EL (cell line): ENCODE data around the gene ITPRIP.

Experiments
- DNase-seq: peaks from one replicate; pipeline ENCODE4 v3.0.0-alpha.2; 2016

The ITPRIP gene

DNA sequence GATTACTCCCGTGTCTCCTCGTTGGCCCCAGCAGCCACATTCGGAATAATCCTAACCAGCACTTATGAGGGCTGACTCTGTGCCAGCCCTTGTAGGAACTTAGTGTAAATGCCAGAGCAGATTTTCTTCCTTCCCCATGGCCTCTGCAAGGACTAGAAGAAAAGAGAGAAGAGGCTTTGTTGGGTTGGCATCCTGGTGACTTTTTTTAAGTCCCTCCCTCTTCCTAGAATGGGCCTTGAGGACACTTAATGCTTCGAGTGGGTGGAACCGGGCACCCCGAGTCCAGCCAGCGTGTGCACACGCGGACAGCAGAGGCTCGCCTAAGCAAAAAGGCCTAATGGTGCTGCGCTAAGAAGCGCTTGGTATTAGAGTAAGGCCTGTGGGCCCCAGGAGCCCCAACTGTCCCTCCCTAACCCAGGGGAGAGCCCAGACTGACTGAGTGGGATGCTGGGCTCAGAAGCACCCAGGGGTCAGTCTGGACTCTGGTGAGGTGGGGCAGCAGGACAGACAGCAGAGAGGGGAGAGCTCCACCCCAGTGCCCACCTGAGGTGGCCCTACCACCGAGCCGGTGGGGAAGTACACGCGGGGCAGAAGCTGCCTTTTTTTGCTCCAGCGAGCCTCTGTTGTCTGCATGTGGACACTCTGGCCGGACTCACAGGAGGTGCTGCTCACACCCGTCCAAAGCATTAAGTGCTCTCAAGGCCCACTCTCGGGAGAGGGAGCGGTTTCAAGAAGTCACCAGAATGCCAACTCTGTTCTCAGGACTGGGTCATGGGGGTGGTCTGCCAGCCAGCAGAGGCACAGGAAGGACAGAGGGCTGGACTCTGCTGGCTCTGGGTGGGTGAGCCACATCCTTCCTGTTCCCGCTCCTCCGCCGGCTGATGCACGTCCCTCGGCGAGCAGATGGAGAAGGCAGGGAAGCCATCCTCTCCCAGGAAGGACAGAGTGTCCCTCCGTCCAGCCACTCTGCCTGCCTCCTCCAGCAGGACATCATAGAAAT lies 12.5 kb downstream of the ITPRIP start:
- no peak for DNase-seq

DNA sequence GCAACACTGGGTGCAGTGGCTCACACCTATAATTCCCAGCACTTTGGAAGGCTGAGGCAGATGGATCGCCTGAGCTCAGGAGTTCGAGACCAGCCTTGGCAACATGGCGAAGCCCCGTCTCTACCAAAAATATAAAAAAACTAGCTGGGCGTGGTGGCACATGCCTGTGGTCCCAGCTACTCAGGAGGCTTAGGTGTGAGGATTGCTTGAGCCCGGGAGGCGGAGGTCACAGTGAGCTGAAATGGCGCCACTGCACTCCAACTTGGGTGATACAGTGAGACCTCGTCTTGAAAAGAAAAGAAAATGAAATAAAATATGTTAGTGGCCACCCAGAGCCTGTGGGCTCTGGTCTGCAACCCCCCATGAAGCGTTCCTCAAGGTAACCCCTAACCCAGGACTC lies 13.3 kb downstream of the ITPRIP start:
- DNase-seq = no peak

DNA sequence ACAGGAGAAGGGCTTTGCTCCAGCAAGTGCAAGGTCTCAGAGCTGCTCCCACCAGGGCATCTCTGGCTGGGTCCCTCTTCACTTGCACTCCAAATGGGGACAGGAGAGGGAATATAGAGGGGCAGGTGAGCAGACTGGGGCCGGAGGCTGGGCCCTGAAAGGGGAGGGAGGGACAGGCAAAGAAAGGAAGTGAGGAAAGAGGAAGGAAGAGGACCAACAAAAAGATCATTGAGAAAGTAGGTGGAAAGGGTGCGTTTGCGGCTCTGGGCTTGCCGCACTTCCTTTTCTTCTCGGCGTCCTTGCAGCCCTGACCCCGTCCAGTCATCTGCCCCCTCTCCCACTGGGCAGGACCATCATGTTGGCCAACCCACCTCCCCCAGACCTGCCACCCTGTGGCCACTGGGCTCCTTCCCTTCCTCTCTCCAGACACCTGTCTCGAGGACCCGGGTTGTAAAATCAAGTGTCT lies 14.0 kb downstream of the ITPRIP start:
- DNase-seq = no peak

DNA sequence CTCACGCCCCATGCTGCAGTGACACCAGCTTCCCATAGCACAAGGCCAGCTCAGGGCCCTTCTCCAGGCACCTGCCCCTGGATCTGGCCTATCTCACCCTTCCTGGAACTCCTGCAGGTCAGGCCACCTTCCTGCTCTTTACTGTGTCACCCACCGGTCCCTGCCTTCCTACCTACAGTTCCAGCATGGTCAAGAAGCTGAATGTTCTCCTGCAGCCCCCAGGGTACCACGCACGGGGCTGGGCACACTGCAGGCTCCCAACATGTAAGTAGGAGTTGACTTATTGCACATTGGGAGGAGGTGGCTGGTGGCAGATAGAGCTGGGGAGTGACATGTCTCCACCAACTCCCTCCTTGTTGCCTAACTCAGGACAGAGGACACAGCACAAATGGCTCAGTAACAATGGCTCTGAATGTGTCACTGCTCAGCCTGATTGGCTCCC lies 14.5 kb downstream of the ITPRIP start:
- DNase-seq = no peak

DNA sequence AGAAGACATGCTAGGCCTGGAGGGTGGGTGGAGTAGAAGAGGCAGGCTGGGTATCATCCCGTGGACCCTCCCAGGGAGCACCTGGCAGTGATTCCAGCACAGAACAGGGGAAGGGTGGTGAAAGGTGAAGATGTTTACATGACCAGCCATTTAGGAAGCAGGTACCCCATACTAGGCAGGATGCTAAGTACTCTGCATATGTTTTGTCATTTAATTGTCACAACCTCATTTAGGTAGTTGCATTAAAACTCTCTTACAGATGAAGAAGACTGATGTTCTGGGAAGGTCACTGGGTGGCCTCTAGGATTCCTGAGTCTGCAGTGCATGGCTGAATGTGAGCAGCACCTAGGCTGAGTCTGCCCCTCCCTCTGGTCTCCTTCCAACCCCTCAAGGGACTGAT lies 15.2 kb downstream of the ITPRIP start:
- no peak for DNase-seq

DNA sequence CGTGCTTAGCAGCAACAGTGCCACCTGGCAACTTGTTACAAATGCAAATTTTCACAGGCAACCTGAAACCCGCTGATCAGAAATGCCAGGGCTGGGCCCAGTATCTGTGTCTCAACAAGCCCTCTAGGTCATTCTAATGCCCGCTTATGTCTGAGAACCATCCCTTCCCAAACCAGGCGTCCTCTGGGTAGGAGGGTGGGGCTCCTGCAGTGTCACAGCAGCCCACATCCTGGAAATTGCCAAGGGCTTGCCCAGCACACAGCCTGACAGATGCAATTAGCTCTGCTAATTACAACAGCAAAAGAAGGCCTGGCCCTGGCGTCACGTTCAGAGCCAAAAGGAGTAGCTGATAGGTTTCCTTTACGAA lies 15.9 kb downstream of the ITPRIP start:
- DNase-seq = no peak

DNA sequence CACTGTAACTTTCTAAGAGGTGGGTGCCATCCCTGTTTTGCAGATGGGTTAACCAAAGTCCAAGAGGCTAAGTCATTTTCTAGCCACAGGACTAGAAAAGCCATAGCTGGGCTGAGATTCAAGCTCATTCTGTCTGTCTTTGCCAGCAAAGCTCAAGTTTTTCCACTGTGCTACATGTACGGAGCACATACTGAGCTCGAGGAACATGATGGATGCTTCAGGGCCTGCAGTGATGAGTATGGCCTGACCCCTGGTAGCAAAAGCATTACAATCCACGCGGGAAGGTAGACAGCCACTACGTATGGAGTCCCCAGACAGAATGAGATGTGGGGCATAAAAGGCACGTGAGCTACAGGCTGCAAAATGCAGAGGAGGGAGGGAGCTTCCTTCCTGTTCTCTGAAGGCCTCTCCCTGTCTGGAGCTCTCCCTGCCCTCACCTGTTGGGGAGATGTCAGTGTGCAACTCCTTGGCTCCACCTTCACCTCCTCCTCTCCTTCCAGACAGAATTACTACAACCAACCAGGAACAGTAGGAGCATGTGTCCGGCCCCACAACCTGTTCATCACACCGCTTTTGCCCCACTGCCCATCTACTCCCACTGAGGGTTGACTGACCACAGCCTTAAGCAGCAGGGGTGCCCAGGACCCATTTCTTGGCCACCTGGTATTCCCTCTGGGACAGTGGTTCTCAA lies 16.4 kb downstream of the ITPRIP start:
- no peak for DNase-seq

DNA sequence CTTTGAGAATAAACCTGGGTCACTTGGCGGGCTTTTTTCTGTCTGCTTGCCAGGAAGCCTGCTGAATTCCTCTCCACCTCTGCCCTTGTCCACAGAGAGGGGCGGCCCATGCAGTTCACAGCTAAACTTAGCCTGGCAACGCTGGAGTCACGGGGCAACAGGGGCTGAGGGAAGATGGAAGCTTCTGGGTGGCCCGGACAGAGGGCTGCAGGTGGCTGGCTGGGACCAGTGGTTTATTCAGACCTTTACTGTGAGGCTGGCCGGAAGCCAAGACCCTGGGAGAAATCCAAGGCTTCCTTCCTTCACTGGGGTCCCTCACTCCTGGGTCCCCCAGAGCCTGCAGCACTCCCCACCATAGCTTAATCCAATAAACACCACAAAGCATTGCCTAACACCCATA lies 17.0 kb downstream of the ITPRIP start:
- DNase-seq = no peak

DNA sequence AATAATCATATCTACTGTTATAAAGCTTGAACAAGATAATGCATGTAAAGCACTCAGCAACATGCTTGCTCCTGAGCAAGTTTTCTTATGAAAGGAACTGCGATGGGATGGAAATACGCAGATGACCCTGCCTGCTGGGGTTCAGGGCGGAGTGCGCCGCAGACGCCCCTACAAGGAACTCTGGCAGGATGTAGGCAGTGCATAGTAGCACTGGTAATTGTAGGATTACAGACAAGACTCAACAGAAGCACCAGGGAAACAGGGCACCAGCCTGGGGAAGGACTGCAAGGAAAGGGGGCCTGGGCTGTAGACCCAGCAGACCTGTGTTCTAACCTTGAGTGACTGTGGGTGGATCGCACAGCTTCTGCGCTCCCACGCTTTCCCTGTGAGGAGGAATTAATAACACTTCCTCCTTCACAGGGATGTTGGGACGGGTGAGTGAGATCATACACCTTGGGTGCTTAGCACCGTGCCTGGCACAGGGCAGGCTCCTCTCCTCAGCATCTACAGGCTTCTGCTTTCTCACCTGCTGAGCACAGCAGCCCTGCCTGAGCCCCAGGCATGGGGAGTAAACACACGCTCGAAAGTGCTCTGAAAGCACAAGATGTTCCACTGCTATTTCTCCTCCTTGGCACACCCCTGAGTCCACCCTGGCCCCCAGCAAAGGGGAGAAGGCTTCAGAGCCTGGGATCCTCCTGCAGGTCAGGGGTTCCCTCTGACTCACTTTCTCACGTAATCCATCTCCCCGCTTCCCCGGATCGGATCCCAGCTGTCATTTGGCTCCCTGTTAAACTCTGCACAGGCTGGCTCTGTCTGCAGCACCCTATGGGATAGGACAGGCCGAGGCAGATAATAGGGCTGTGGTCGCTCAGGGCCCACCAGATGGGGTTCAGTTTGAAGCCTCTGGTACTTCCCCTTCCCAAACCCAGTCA lies 19.2 kb downstream of the ITPRIP start:
- no peak for DNase-seq

DNA sequence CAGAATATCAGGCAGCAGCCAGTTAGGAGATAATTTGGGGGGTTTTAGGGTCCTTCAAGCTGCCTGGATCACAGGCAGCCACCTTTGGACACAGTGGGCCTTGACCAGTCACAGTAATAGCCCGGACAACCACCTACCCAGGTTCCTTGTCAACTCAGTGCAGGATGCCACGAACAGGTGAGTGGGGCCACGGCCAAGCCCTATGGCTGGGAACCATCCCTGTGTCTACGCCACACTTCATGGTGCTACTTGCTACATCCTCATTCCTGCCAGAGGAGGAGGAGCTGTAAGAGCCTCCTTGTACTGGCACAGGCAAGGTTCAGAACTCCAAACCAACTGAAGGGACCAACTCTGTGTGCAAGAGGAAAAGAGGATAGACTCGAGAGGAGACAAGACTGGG lies 19.9 kb downstream of the ITPRIP start:
- DNase-seq = no peak

DNA sequence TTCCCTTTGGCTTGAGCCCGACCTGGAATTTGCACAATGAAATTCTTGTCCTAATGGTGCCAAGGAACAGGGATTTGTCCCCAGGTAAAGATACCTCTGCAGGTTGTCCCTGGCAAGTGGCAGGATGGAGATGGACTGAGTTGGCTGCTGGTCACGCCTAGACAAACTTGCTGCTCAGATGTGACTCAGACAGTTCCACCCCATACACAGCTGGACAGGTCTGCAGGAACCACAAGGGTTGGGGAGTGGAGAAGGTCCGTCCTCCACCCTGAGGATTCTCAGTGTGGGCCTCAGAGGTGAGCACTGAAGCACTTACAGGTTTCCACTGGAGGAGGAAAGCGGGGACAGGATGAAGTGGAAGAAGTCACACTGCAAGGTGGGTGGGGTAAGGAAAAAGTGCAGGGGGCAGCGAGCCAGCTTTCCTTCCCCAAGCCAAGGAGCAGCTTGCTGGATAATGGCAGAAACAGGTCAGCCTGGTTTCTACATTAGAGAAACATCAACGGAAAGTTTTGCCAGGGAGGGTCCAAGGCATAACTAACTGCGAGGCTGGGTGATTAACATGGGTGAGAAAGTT lies 20.5 kb downstream of the ITPRIP start:
- DNase-seq = no peak

DNA sequence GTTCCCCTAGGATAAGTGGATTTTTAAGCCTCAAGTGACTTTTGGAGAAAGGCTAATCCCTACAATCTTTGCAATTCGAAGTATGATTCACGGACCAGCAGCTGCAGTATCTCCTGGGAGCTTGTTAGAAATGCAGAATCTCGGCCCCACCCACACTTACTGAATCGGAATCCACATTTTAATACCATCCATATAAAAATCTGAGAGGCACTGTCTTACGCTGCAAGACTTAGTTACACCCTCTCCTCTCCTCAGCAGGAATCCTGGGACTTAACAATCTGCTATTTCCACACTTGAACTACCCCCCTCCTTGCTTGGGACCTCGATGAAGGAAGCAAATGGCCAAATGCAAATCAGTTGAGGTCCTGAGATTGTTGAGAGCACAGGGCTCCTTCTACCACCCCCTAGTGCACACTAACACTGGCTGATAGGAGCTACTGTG lies 21.0 kb downstream of the ITPRIP start:
- DNase-seq = peak; percentile 55

DNA sequence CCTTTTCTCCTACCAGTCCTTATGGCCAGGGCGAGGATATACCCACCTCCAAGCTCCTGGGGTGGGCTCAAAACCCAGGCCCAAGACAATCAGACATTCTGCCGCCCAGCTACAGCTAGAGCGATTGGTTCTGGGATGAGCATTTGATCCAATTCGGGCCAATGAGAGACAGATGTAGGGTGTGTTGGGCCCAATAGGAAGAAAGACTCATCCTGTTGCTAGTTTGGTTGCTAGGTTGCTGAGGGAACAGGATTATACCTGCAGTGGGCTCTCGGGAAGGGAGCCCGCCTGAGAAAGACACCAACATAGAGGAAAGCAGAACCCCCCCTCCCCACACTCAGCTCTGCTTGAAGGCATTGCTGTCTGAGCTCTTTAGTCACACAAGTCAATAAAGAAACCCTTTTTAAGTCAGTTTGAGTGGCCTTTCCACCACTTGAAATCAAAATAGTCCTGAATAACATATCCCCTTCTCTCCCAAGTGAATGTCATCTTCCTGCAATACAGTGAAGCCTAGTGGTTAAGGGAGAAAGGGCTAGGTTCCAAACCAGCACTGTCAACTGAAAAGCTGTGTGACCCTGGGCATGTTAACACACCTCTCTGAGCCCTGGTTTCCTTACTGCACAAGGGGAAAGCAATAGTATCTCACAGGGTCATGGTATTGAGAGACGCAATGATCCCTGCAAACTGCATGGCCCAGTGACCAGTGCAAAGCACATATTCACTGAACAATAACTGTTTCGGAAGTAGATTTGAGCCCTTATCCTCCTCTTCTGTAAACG lies 21.8 kb downstream of the ITPRIP start:
- DNase-seq = no peak

DNA sequence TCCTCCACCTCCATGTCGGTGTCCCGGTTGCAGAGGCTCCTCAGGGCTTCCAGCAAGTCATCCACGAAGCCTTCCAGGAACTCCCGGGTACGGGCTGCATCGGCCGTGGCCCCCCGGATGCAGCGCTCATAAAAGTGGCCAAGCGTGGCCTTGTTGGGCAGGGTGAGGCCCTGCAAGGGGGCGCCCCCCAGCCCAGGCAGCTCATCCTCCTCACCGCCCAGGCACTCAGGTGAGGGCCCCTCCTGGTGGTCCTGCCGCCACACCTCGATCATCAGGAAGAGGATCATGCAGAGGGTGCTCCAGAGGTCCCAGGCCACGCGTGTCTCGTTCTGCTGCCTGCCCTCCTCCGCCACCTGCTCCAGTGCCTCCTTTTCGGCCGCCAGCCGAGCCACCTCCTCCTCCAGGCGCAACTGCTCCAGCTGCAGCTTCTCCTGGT lies 22.8 kb downstream of the ITPRIP start:
- no peak for DNase-seq

DNA sequence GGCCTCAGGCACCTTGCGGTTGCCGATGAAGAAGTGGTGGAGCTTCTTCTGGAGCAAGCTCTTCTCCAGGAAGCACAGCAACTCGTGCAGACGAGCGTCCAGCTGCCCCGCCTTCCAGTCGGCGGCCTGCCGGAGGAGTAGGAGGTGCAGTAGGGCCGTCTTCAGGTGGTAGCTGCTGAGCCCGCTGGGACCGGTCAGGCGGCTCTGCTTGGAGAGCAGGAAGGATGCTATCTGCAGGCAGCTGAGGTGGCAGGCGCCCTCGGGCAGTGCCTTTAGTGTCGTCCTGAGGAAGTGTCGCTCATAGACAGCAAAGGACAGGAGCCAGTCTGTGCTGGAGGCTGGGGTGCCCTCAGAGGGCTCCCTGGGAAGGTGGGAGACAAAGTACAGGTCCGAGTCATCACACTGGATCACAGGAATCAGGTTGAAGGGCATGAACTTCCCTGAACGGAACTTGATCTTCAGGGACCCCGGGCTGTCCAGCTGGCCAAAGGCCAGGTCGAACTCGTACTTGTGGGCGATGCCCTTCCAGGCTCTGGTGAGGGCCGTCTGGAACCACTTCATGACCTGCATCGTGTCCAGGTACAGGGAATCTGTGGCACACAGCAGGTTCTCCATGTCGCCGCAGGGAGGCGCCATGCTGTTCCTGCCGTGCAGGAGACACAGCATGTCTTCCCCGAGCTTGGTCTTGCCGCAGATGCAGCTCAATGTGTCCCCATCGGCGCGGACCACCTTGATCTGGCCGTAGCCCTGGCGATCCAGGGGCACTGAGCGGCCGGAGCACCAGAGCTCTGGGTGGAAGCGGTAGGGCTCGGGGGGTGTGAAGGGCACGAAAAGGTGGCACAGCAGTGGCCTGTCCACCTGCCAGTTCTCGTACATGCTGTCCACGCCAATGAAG lies 23.4 kb downstream of the ITPRIP start:
- no peak for DNase-seq

DNA sequence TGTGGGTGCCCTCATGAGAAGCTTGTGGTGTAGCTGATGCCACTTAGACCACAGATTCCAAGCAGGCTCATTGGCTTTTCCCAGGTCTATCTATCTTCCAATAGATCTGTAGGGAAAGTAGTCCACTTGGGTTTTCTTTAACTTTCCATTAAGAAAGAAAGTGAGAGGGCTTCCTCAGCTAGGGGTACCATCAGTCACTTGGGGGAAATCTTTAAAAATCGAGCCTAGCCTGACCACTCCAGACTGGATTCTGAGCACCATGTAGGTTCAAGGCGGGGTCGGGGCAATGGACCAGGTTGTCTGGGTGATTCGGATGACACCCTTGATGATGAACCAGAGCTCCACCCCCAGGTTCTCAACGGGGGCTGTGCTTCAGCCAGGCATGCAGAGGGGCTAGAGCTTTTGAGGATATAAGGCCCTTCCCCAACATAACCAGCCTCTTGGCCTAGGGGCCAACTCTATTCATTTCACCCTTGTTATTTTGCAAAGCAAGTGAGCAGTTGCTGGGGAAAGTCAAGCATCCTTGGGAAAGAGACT lies 27.0 kb downstream of the ITPRIP start:
- no peak for DNase-seq

DNA sequence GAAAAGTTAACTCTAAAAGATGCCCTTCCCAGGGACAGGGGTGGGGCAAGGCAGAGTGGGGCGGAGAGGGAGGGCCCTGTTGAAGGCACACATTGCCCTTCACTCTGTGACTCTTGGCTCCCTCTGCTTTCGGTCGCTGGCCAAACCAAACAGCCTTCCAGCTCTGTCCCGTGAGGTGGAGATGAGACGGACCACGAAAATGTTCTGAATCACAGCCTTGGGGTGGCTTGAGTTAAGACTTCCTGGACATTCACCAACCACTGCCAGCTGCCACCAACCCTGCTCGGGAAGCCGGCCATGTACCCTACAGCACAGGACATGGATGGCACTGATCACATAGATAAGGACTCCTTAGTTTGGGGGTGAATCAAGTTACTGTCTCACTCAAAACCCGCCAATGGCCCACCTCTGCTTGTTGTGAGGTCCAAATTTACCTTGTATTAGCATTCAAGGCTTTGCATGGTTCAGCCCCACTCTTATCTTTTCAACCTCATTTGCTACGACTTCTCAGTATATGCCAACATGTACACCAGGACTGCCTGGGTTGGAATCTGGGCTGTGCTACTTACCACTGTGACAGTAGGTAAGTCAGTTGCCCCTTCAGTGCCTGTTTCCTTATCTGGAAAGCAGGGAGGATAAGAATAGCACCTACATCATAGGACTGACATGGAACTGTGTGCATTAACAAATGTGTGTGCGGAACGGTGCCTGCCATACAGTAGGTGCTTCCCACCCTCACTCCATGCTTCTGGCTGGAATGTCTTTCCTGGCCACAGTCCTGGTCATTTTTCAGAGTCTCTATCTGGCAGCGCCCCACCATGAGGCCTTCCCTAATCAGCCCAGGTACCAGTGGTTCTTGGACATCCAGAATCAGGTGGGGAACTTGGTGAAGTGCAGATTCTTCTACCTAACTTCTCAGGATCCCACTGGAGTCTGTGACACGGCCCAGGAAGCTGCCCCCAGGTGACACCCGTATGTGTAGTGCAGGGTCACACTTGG lies 28.0 kb downstream of the ITPRIP start:
- peak; percentile 91 for DNase-seq

DNA sequence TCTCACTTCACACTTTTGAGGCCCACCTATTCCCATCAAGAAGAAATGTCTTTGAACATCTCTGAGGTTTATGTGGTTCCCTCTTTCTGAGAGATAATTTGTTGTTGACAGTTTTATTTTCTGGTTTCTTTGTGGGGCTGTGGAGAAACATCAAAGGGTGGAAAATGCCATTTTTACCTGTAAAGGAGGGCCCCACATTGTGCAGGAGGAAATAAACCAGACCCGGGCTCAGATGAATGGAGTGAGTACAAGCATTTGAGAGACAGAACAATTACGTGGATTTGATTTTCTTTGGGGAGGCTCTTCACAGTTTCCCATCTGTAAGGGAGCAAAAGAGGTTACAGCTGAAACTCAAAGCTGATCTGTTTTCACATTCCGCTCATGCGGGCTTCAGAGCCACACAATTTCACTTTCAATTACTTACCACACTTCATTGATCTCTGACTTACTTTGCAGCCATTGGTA lies 29.8 kb downstream of the ITPRIP start:
- DNase-seq = no peak
